Body of pancreas (tissue), 4 donors: Measurements from ENCODE around the gene MAP3K6. TPM values are rescaled to one million over a fixed set of nuclear protein-coding genes. Genes with fewer than 3 reads are reported as not detected.

Source experiments
- ATAC-seq: fragments of 150-250 bp; one replicate; pipeline ENCODE4 v1.9.1; 2016
- DNase-seq, 4 donors: peaks; one replicate each; pipeline ENCODE4 v3.0.0-alpha.2; 2019
- H3K27ac ChIP-seq, 4 donors: fragments of 200-600 bp; sonication (generic); 1 replicate in 3 of 4; 2 replicates in 1 of 4; pipeline versions ENCODE4 v1.5.1 to v1.6.1; 2016 to 2019; ENCODE audit warnings: mild to moderate bottlenecking in 1 of 4, mixed read lengths in 1 of 4, moderate library complexity in 1 of 4
- H3K27me3 ChIP-seq, 2 donors: fragments of 200-600 bp; sonication (generic); one replicate each; pipeline ENCODE4 v1.6.0; 2016; ENCODE audit warnings: mild to moderate bottlenecking in 1 of 2
- H3K36me3 ChIP-seq, 2 donors: fragments of 200-600 bp; sonication (generic); replicated peaks in 1 of 2; 2 replicates each; pipeline ENCODE4 v1.5.1; 2016; ENCODE audit warnings: low read depth in 2 of 2; ENCODE audit not compliant: insufficient read depth in 1 of 2
- H3K4me1 ChIP-seq: fragments of 200-600 bp; sonication (generic); one replicate; pipeline ENCODE4 v1.6.0; 2016
- H3K4me3 ChIP-seq, 2 donors: fragments of 200-600 bp; sonication (generic); 1 replicate in 1 of 2; 2 replicates in 1 of 2; pipeline ENCODE4 v1.5.1; 2016 to 2019
- H3K9me3 ChIP-seq, 3 donors: fragments of 200-600 bp; sonication (generic); 1 replicate in 2 of 3; 2 replicates in 1 of 3; pipeline ENCODE4 v1.5.1; 2016
- CTCF ChIP-seq, 7 experiments: fragments of 450-650 bp in 4 of 7; fragments of 200-600 bp in 3 of 7; sonication (generic) in 3 of 7; IDR thresholded peaks; one replicate each; pipeline ENCODE4 v1.5.1; 2016 to 2019; ENCODE audit warnings: antibody characterized with exemption in 7 of 7
- POLR2A ChIP-seq, 3 donors: fragments of 450-650 bp; IDR thresholded peaks; one replicate each; pipeline ENCODE4 v1.6.1; 2016; ENCODE audit warnings: antibody characterized with exemption in 3 of 3, mild to moderate bottlenecking in 2 of 3
- WGBS, 2 donors: methylation state at CpG; one replicate each; pipeline ENCODE4 v1.1.5; 2017; 5-methylcytosine and 5-hydroxymethylcytosine counted together
- intact Hi-C: fragments of 100-400 bp; cut with DNase I; formaldehyde crosslinking; loops from one replicate; pipeline ENCODE4 v1.15.1; 2023
- total RNA-seq, 2 donors: library from RNA; depleted of rRNA; stranded (reverse); fragments of >200 nt; gene quantifications; one replicate each; pipeline ENCODE4 v1.1.0, GENCODE V29; 2016

The MAP3K6 gene
- total RNA-seq, 2 donors from 2014 or later, result 28.8 to 31.3 TPM

DNA sequence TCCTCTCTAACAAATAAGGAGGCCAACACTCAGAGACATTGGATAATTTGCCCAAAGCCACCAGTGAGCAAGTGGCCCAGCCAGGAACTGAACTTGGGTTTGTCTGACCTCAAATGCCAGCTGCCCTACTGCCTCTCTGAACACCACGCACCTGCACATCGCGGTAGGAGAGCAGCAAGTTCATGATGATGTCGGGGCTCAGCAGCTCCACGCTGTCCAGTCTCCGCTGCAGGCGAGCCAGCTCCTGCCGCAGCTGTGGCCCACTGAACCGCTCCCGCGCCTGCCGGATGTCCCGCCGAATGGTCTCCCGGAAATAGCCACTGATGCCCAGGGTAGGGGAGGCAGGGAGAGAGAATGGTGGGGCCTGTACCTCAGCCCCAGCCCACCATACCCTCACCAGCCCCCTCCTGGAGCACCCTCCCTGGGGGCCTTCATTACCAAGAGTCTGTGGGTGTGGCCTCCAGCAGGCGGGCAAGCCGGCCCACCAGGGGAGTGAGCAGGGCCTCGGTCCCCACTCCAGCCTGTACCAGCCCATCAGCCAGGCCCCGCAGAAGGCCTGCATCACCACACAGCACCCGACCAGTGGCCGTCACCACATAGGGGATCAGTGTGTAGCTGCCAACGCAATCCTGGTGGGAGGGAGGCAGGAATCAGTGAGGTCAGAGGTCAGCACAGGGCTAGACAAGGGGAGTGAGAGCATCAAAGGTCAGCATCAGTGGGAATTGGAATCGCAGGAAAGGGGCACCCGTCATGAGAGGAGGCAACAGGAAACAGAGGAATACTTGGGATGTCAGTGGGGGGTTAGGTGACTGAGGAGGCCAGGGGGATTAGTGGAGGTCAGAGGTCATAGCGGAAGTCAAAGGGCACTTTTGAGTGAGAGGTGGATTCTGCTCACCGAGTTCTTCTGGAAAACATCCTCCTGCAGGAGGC lies 2.7 kb downstream of the MAP3K6 start:
- TF ChIP-seq POLR2A (IDR thresholded peaks at IDR 0.05), result no peak
- no peak for TF ChIP-seq CTCF (IDR thresholded peaks at IDR 0.05)
- H3K27me3 ChIP-seq, result no peaks in the 10 kb centered on the region
- no peak overlapping the region for H3K27ac ChIP-seq
- no peaks in the 10 kb centered on the region for H3K9me3 ChIP-seq
- H3K4me1 ChIP-seq, result peaks cover 32% of the 10 kb centered on the region
- 86 to 88% methylated on average over 13 to 26 of the region's 26 CpGs for WGBS, 2 donors
- H3K36me3 ChIP-seq, result no peaks in the 10 kb centered on the region
- DNase-seq (no peak), ATAC-seq (no peak)
- intact Hi-C loops, result no loop called here
- H3K4me3 ChIP-seq, result no peak overlapping the region

DNA sequence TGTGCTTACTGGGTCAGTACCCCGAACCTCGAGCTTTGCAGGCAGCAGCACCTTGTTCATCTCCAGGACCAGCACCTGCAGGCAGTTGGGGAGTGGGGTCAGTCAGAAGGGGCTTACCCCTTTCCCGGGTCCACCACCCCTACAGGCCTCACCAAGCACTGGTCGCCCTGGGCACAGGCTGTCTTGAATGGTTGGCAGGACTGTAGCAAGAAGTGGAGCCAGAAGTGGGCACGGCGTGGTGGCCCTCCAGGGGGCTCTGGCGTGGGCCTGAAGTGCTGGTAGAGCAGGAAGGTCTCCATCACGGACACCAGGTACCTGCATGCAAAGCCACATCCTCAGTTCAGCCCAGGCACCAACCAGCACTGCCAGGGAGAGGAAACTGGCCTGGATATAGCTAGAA lies 5.2 kb downstream of the MAP3K6 start:
- no peak for TF ChIP-seq CTCF (IDR thresholded peaks at IDR 0.05)
- no peak for TF ChIP-seq POLR2A (IDR thresholded peaks at IDR 0.05)
- Histone ChIP-seq H3K4me3 (no peak overlapping the region), H3K36me3 (no peaks in the 10 kb centered on the region), H3K27ac (no peak overlapping the region), H3K9me3 (no peaks in the 10 kb centered on the region), H3K27me3 (no peaks in the 10 kb centered on the region), H3K4me1 (peaks cover 33% of the 10 kb centered on the region)
- WGBS, 2 donors, result 94 to 100% methylated on average over 1 to 8 of the region's 8 CpGs
- intact Hi-C loops, result no loop called here
- ATAC-seq, result no peak
- DNase-seq, result no peak

DNA sequence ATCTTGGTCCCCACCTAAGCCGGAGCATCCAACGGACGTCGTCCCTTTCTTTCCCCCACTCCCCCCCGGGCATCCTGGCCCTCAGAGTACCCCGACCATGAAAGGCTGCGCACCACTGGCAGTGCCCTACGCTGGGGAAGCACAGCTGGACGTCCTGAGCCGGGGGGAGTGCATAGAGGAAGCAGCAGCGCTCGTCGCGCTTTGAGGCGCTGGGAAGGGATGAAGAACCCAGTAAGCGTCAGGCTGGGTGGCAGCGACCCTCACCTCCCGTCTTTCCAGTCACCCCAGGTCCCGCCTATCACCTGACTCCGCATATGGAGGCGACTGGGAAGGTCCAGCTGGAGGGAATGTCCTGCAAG lies 5.7 kb downstream of the MAP3K6 start:
- intact Hi-C loops, result no loop called here
- no peak for ATAC-seq
- no peak overlapping the region for H3K27ac ChIP-seq
- no peaks in the 10 kb centered on the region for H3K9me3 ChIP-seq
- WGBS, 2 donors, result 80 to 88% methylated on average over 21 of the region's 21 CpGs
- peaks cover 33% of the 10 kb centered on the region for H3K4me1 ChIP-seq
- no peaks in the 10 kb centered on the region for H3K27me3 ChIP-seq
- no peak overlapping the region for H3K4me3 ChIP-seq
- no peak for DNase-seq
- TF ChIP-seq POLR2A (IDR thresholded peaks at IDR 0.05), result no peak
- TF ChIP-seq CTCF (IDR thresholded peaks at IDR 0.05), result no peak
- H3K36me3 ChIP-seq, result no peaks in the 10 kb centered on the region

GRCh38 chr1:27360159-27361043 lies 6.4 kb downstream of the MAP3K6 start:
- 25 to 33% methylated on average over 41 to 65 of the region's 71 CpGs for WGBS, 2 donors
- DNase-seq (peak in 2 of 4 donors; percentile 36 to 55), ATAC-seq (no peak)
- intact Hi-C loops, result no loop called here
- TF ChIP-seq CTCF (IDR thresholded peaks at IDR 0.05), result no peak
- no peak for TF ChIP-seq POLR2A (IDR thresholded peaks at IDR 0.05)
- H3K27me3 ChIP-seq, result no peaks in the 10 kb centered on the region
- no peak overlapping the region for H3K27ac ChIP-seq
- H3K36me3 ChIP-seq, result no peaks in the 10 kb centered on the region
- no peaks in the 10 kb centered on the region for H3K9me3 ChIP-seq
- H3K4me3 ChIP-seq, result no peak overlapping the region
- H3K4me1 ChIP-seq, result peaks cover 29% of the 10 kb centered on the region
